ENCODE data around the gene FAM47B. TPM values are rescaled to one million over a fixed set of nuclear protein-coding genes. Genes with fewer than 3 reads are reported as not detected.

FAM47B gene
- polyA plus RNA-seq, 1 of the 3 experiments (the other 2 are of a cell fraction): not detected

DNA sequence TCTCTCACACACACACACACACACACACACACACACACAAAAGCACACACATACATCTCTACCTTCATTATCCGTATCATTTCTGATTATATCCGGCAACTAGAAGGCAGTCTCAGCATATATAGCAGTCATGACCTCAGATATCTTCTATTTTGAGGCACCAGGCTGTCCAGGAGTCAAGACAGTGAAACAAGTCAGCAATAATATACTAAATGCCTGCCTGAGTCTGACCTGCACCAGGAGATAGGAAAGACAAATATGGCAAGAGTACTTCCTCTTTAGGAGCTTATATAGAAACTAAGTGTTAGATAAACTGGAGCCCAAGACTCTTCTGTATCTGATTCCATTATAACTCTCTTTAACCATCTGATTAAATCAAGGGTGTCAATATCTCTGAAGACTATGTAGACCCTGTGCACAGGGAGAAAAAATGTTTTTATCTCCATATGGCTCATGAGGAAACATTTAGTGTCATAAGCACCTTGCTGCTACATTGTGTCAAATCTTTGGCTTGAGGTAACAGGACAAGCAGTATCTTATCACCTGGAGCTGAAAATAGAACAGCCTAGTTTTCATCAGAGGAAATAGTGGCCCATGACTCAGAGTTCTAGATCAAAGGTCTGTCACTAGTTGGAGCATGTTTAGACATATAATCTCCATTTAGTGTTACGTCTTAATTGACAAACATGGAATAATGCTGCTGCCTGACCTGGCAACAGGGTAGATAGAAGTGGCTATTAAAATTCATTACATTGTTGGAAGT, 27.0 kb upstream of the FAM47B start (continued):
- TF ChIP-seq MXI1 (IDR thresholded peaks at IDR 0.05; ENCODE audit: low read depth, low read length) (no peak), POLR2AphosphoS5 (IDR thresholded peaks at IDR 0.05; ENCODE audit: low read depth, low read length) (no peak)

DNA sequence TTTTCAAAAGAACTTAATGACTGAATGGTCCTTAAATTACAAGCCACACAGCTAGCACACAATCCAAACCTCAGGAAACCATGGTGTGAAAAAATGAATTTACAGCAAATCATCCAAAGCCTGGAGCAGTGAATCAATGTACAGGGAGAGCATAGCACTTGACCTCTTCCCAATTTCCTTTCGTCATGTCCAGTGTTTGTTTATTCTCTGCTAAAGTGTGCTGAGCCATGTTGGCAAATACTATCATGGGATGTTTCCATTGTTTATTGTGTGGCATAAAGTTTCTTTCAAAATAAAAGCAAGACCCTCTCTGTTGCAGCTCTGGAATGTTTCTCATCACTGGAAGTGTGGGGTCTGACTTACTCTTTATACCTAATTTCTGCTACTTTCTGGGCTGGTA, 25.4 kb upstream of the FAM47B start:
- Histone ChIP-seq H3K79me2 (ENCODE audit: insufficient read depth) (no peaks in the 10 kb centered on the region), H3K27me3 (ENCODE audit: insufficient read depth) (peaks cover 9% of the 10 kb centered on the region; the same call in 1 of the 2 replicates), H3K4me3 (ENCODE audit: low read depth in 2 of 2, low read length in 1 of 2) (no peak overlapping the region), H3K27ac (ENCODE audit: low read depth in 2 of 2, low read length in 1 of 2) (no peak overlapping the region), H3K9me2 (no peaks in the 10 kb centered on the region), H3K9me3 (no peaks in the 10 kb centered on the region), H3K4me1 (ENCODE audit: control insufficient read depth in 1 of 2, insufficient read depth in 2 of 2, low read depth in 1 of 2, low read length in 1 of 2) (no peaks in the 10 kb centered on the region), H4K20me1 (ENCODE audit: insufficient read depth) (no peaks in the 10 kb centered on the region), H3K36me3 (replicated peaks in 1 of 2; ENCODE audit: control insufficient read depth in 1 of 2, insufficient read depth in 2 of 2, low read length in 1 of 2) (no peaks in the 10 kb centered on the region), H3K4me2 (0 out of 2 replicates have a peak overlapping the region, but pooled peaks have one; percentile 25), H3F3A (replicated peaks; ENCODE audit: insufficient read depth) (no peaks in the 10 kb centered on the region), H2AFZ (ENCODE audit: low read depth) (no peak overlapping the region), H3K9ac (no peak overlapping the region)
- no peak for DNase-seq
- ChIA-PET CTCF (no interaction called here), POLR2A (no interaction called here)
- TF ChIP-seq YY1 (IDR thresholded peaks at IDR 0.05; ENCODE audit: low read depth): no peak
- TF ChIP-seq, protein P1, sequence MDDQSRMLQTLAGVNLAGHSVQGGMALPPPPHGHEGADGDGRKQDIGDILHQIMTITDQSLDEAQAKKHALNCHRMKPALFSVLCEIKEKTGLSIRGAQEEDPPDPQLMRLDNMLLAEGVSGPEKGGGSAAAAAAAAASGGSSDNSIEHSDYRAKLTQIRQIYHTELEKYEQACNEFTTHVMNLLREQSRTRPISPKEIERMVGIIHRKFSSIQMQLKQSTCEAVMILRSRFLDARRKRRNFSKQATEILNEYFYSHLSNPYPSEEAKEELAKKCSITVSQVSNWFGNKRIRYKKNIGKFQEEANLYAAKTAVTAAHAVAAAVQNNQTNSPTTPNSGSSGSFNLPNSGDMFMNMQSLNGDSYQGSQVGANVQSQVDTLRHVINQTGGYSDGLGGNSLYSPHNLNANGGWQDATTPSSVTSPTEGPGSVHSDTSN (IDR thresholded peaks at IDR 0.05): no peak
- TF ChIP-seq TAF1 (IDR thresholded peaks at IDR 0.05; ENCODE audit: borderline replicate concordance, low read depth, low read length): no peak
- TF ChIP-seq RXRA (IDR thresholded peaks at IDR 0.05; ENCODE audit: borderline replicate concordance, low read depth): no peak
- TF ChIP-seq FOSL2 (IDR thresholded peaks at IDR 0.05; ENCODE audit: borderline replicate concordance, low read depth): no peak
- TF ChIP-seq EZH2phosphoT487 (IDR thresholded peaks at IDR 0.05; ENCODE audit: borderline replicate concordance, low read depth): no peak
- no peak for TF ChIP-seq FOXJ3 (CRISPR knock-in tag; IDR thresholded peaks at IDR 0.05)
- WGBS (ENCODE audit: low lambda C conversion rate): 13% methylated on average over 1 of the region's 1 CpG

DNA sequence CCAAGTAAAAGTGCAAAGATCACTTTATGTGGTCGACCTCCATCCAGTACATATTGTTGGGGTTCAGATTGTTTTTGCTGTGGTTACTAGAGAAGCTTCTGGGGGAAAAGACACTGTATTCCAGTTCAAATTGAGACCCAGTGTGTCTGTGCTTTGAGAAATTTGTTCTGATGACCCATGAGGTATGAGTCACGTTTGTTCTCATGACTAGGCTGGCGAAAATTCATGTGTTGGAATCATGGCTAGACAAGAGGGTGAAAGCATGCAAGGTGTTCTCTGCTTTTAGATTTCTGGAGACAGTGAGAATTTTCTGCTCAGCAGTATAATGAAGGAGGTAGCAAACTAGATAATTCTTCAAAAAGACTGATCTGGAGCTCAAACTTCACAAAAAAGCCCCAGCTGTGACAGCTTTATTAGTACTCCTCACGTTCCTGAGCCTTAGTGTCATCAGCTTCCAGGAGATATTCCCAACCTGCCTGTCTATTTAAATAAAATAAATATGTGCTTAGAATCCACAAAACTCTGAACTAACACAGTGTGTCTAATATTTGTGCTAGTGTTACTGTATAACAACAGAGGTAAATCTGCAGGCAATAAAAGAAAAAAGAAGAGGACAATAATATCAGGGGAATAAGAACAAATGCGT, 24.4 kb upstream of the FAM47B start:
- Histone ChIP-seq H3F3A (replicated peaks; ENCODE audit: insufficient read depth) (no peaks in the 10 kb centered on the region), H3K36me3 (replicated peaks in 1 of 2; ENCODE audit: control insufficient read depth in 1 of 2, insufficient read depth in 2 of 2, low read length in 1 of 2) (no peaks in the 10 kb centered on the region), H3K79me2 (ENCODE audit: insufficient read depth) (no peaks in the 10 kb centered on the region), H3K4me3 (ENCODE audit: low read depth in 2 of 2, low read length in 1 of 2) (peak overlapping the region in 1 of 2 experiments; percentile 3; a peak in 1 of 4 replicates), H4K20me1 (ENCODE audit: insufficient read depth) (no peaks in the 10 kb centered on the region), H3K4me1 (ENCODE audit: control insufficient read depth in 1 of 2, insufficient read depth in 2 of 2, low read depth in 1 of 2, low read length in 1 of 2) (no peaks in the 10 kb centered on the region), H3K9me3 (no peaks in the 10 kb centered on the region), H3K9me2 (no peaks in the 10 kb centered on the region), H2AFZ (ENCODE audit: low read depth) (no peak overlapping the region), H3K4me2 (0 out of 2 replicates have a peak overlapping the region, but pooled peaks have one; percentile 25), H3K9ac (no peak overlapping the region), H3K27ac (ENCODE audit: low read depth in 2 of 2, low read length in 1 of 2) (no peak overlapping the region), H3K27me3 (ENCODE audit: insufficient read depth) (peaks cover 9% of the 10 kb centered on the region; the same call in 1 of the 2 replicates)
- ChIA-PET POLR2A (no interaction called here), CTCF (interaction anchor here (1.2 kb wide), 1 partner anchor 18 kb away, joined by 5 read pairs; no protein-coding TSS in a partner anchor)
- DNase-seq: no peak
- WGBS (ENCODE audit: low lambda C conversion rate): 1% methylated on average over 5 of the region's 5 CpGs
- no peak for TF ChIP-seq RAD21 (IDR thresholded peaks at IDR 0.05; ENCODE audit: low read length)
- no peak for TF ChIP-seq RFX5 (IDR thresholded peaks at IDR 0.05; ENCODE audit: low read length)
- TF ChIP-seq ELF1 (IDR thresholded peaks at IDR 0.05): no peak
- TF ChIP-seq GATA2 (CRISPR knock-in tag; IDR thresholded peaks at IDR 0.05): no peak
- TF ChIP-seq TAF1 (IDR thresholded peaks at IDR 0.05; ENCODE audit: borderline replicate concordance, low read depth, low read length): no peak
- TF ChIP-seq, protein P2, sequence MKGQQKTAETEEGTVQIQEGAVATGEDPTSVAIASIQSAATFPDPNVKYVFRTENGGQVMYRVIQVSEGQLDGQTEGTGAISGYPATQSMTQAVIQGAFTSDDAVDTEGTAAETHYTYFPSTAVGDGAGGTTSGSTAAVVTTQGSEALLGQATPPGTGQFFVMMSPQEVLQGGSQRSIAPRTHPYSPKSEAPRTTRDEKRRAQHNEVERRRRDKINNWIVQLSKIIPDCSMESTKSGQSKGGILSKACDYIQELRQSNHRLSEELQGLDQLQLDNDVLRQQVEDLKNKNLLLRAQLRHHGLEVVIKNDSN (IDR thresholded peaks at IDR 0.05; ENCODE audit: borderline replicate concordance, low read depth): no peak
- TF ChIP-seq, protein P3, sequence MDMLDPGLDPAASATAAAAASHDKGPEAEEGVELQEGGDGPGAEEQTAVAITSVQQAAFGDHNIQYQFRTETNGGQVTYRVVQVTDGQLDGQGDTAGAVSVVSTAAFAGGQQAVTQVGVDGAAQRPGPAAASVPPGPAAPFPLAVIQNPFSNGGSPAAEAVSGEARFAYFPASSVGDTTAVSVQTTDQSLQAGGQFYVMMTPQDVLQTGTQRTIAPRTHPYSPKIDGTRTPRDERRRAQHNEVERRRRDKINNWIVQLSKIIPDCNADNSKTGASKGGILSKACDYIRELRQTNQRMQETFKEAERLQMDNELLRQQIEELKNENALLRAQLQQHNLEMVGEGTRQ (IDR thresholded peaks at IDR 0.05; ENCODE audit: borderline replicate concordance, low read depth, low read length): no peak
- TF ChIP-seq TCF12 (IDR thresholded peaks at IDR 0.05): no peak
- TF ChIP-seq SMC3 (IDR thresholded peaks at IDR 0.05; ENCODE audit: low read depth, low read length): no peak
- no peak for TF ChIP-seq NRF1 (IDR thresholded peaks at IDR 0.05; ENCODE audit: low read depth, low read length)
- no peak for TF ChIP-seq TEAD4 (IDR thresholded peaks at IDR 0.05; ENCODE audit: borderline replicate concordance, insufficient read depth)
- no peak for TF ChIP-seq JUND (IDR thresholded peaks at IDR 0.05)
- TF ChIP-seq RXRA (IDR thresholded peaks at IDR 0.05; ENCODE audit: borderline replicate concordance, low read depth): no peak
- TF ChIP-seq, protein P4, sequence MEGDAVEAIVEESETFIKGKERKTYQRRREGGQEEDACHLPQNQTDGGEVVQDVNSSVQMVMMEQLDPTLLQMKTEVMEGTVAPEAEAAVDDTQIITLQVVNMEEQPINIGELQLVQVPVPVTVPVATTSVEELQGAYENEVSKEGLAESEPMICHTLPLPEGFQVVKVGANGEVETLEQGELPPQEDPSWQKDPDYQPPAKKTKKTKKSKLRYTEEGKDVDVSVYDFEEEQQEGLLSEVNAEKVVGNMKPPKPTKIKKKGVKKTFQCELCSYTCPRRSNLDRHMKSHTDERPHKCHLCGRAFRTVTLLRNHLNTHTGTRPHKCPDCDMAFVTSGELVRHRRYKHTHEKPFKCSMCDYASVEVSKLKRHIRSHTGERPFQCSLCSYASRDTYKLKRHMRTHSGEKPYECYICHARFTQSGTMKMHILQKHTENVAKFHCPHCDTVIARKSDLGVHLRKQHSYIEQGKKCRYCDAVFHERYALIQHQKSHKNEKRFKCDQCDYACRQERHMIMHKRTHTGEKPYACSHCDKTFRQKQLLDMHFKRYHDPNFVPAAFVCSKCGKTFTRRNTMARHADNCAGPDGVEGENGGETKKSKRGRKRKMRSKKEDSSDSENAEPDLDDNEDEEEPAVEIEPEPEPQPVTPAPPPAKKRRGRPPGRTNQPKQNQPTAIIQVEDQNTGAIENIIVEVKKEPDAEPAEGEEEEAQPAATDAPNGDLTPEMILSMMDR (IDR thresholded peaks at IDR 0.05): no peak
- no peak for TF ChIP-seq FOXM1 (IDR thresholded peaks at IDR 0.05; ENCODE audit: low read depth)

All from SK-N-SH (cell line).